HepG2 (cell line): ENCODE measurements around the gene TBCEL. TPM values are rescaled to one million over a fixed set of nuclear protein-coding genes. Genes with fewer than 3 reads are reported as not detected.

ENCODE experiments used
- ATAC-seq: fragments of 200-7000 bp; cut with Tn5 transposase; 3 replicates; pipeline ENCODE4 v1.9.1; 2020; ENCODE audit warnings: mild to moderate bottlenecking, moderate library complexity
- BruUV-seq: library from RNA; stranded (reverse); fragments of 400-500 nt; replicated peaks from 2 replicates; lab custom pipeline; 2021; lab: Mats Ljungman, UMichigan
- CTCF ChIA-PET: fragments of 300-600 bp; formaldehyde crosslinking; extraction: SDS; loops from one replicate; lab custom pipeline; 2021; ENCODE audit warnings: low total read pairs, inconsistent platforms, low intra/inter-chr PET ratio; lab: Yijun Ruan, JAX
- POLR2A ChIA-PET: fragments of 350-600 bp; sonication (Branson Sonifier 250); formaldehyde crosslinking; loops from one replicate; lab custom pipeline; 2020; ENCODE audit warnings: antibody characterized with exemption, inconsistent platforms; lab: Yijun Ruan, JAX
- DNase-seq: peaks from one replicate; pipeline ENCODE4 v3.0.0-alpha.2; 2015; ENCODE audit warnings: low spot score
- FAIRE-seq: peaks from 3 replicates; lab custom pipeline; 2011; peaks lifted over from hg19 to GRCh38; lab: Jason Lieb, UNC
- H2AFZ ChIP-seq: one replicate; pipeline ENCODE4 v1.6.1; 2011; ENCODE audit warnings: low read length, inconsistent platforms
- H3K27ac ChIP-seq: fragments of 300-600 bp; 3 replicates; pipeline ENCODE4 v1.8.0; 2011; ENCODE audit warnings: mixed run types, mild to moderate bottlenecking, mixed read lengths, low read length, inconsistent platforms; ENCODE audit not compliant: insufficient read depth; ENCODE audit errors: extremely low read length
- H3K27me3 ChIP-seq, 2 experiments: fragments of 200-600 bp in 1 of 2; 2 replicates in 1 of 2; 3 replicates in 1 of 2; pipeline versions ENCODE4 v1.6.0 to v1.8.0; 2011; ENCODE audit warnings: low read length in 2 of 2, mild to moderate bottlenecking in 2 of 2, moderate library complexity in 2 of 2, inconsistent platforms in 1 of 2; ENCODE audit not compliant: insufficient read depth in 2 of 2, control insufficient read depth in 1 of 2
- H3K36me3 ChIP-seq, 2 experiments: fragments of 200-600 bp in 1 of 2; replicated peaks in 1 of 2; 2 replicates in 1 of 2; 3 replicates in 1 of 2; pipeline versions ENCODE4 v1.5.1 to v1.8.0; 2011; ENCODE audit warnings: low read length in 2 of 2, inconsistent platforms in 1 of 2; ENCODE audit not compliant: insufficient read depth in 2 of 2, control insufficient read depth in 1 of 2
- H3K4me1 ChIP-seq: 2 replicates; pipeline ENCODE4 v1.5.1; 2012; ENCODE audit warnings: low read length, inconsistent platforms; ENCODE audit not compliant: insufficient read depth
- H3K4me2 ChIP-seq: 2 replicates; pipeline ENCODE4 v1.6.0; 2011; ENCODE audit warnings: low read depth, low read length, inconsistent platforms
- H3K4me3 ChIP-seq, 3 experiments: fragments of 200-600 bp in 1 of 3; sonication (generic), shearing (Covaris generic) in 1 of 3; replicated peaks in 1 of 3; 2 replicates each; pipeline ENCODE4 v1.5.1; 2011 to 2016; ENCODE audit warnings: low read length in 3 of 3, inconsistent platforms in 2 of 3, low read depth in 2 of 3, mild to moderate bottlenecking in 2 of 3, control low read depth in 1 of 3, mixed read lengths in 1 of 3; ENCODE audit not compliant: insufficient read depth in 1 of 3
- H3K79me2 ChIP-seq: one replicate; pipeline ENCODE4 v1.6.1; 2011; ENCODE audit warnings: low read length, inconsistent platforms; ENCODE audit not compliant: insufficient read depth
- H3K9ac ChIP-seq: 2 replicates; pipeline ENCODE4 v1.6.0; 2011; ENCODE audit warnings: mild to moderate bottlenecking, low read depth, low read length, inconsistent platforms; ENCODE audit not compliant: insufficient read depth
- H3K9me3 ChIP-seq: 2 replicates; pipeline ENCODE4 v1.5.1; 2012; ENCODE audit warnings: mild to moderate bottlenecking, low read length
- H4K20me1 ChIP-seq: 2 replicates; pipeline ENCODE4 v1.6.0; 2011; ENCODE audit warnings: inconsistent platforms, mild to moderate bottlenecking, low read length, moderate library complexity; ENCODE audit not compliant: insufficient read depth
- CCAR2 ChIP-seq: fragments of 200-400 bp; formaldehyde crosslinking; optimal IDR thresholded peaks from 2 replicates; pipeline ENCODE3; 2018; ENCODE audit warnings: low read depth, mild to moderate bottlenecking, low read length, moderate library complexity
- CCDC6 ChIP-seq: sonication (generic); formaldehyde crosslinking; IDR thresholded peaks from 2 replicates; pipeline ENCODE4 v1.8.1; 2022; ENCODE audit warnings: mild to moderate bottlenecking, missing genetic modification reagents, moderate library complexity
- CEBPB ChIP-seq: IDR thresholded peaks from 2 replicates; pipeline ENCODE4 v1.6.1; 2011; ENCODE audit warnings: low read depth, low read length, improper control_type of control experiment, borderline replicate concordance
- FOXA1 ChIP-seq, 2 experiments: fragments of 450-650 bp in 1 of 2; sonication (generic) in 1 of 2; formaldehyde crosslinking in 1 of 2; IDR thresholded peaks; 2 replicates each; pipeline versions ENCODE4 v1.4.0 to v1.6.1; 2016 to 2020; ENCODE audit warnings: missing genetic modification reagents in 1 of 2
- JUN ChIP-seq: sonication (generic); formaldehyde crosslinking; IDR thresholded peaks from 2 replicates; pipeline ENCODE4 v1.4.0; 2020; ENCODE audit warnings: mild to moderate bottlenecking, missing genetic modification reagents
- KAT7 ChIP-seq: IDR thresholded peaks from 2 replicates; pipeline ENCODE4 v1.6.1; 2018; ENCODE audit warnings: borderline replicate concordance, missing compliant biosample characterization
- MTF1 ChIP-seq: sonication (generic); formaldehyde crosslinking; IDR thresholded peaks from 2 replicates; pipeline ENCODE4 v1.5.0; 2020; ENCODE audit warnings: missing genetic modification reagents
- PPARG ChIP-seq: conservative IDR thresholded peaks from 2 replicates; pipeline ENCODE4 v1.6.1; 2016; ENCODE audit warnings: missing biosample characterization, missing genetic modification reagents
- RBFOX2 ChIP-seq: fragments of 200-400 bp; formaldehyde crosslinking; IDR thresholded peaks from 2 replicates; pipeline ENCODE4 v1.6.1; 2017; ENCODE audit warnings: low read depth, mild to moderate bottlenecking, low read length
- SIX1 ChIP-seq: sonication (generic); formaldehyde crosslinking; IDR thresholded peaks from 2 replicates; pipeline ENCODE4 v1.4.0; 2020; ENCODE audit warnings: missing genetic modification reagents, borderline replicate concordance
- ZNF318 ChIP-seq: sonication (generic); formaldehyde crosslinking; IDR thresholded peaks from 2 replicates; pipeline ENCODE4 v1.4.0; 2020; ENCODE audit warnings: mild to moderate bottlenecking, missing genetic modification reagents
- ZNF580 ChIP-seq: IDR thresholded peaks from 2 replicates; pipeline ENCODE4 v1.6.1; 2016; ENCODE audit warnings: low read depth, borderline replicate concordance
- ZNF660 ChIP-seq: sonication (generic); formaldehyde crosslinking; IDR thresholded peaks from 2 replicates; pipeline ENCODE4 v1.5.1; 2020; ENCODE audit warnings: mild to moderate bottlenecking, low read depth, missing genetic modification reagents, borderline replicate concordance
- WGBS: methylation state at CpG from one replicate; pipeline ENCODE4 v1.1.6; 2017; ENCODE audit warnings: low lambda C conversion rate; 5-methylcytosine and 5-hydroxymethylcytosine counted together
- in situ Hi-C: cut with HindIII; loops from 2 replicates; pipeline ENCODE4 v1.10.0; 2017; ENCODE audit warnings: low pct_unique_long_range_greater_than_20kb; ENCODE audit not compliant: extremely low pct_ligation_motif_present
- intact Hi-C: fragments of 100-400 bp; cut with micrococcal nuclease; formaldehyde crosslinking; loops from one replicate; pipeline ENCODE4 v1.10.0; 2022; ENCODE audit not compliant: unreplicated experiment
- polyA plus RNA-seq, 8 experiments: library from polyadenylated mRNA; depleted of rRNA in 3 of 8; stranded (reverse) in 7 of 8; unstranded in 1 of 8; fragments of >200 nt; fragmentation: Illumina TruSeq in 4 of 8; extraction: Trizol in 4 of 8; gene quantifications; 2 replicates each; pipeline versions ENCODE4 v1.2.1 to v1.2.3, GENCODE V29; 2011 to 2016; ENCODE audit warnings: low read depth in 4 of 8, missing spikeins in 1 of 8, mixed read lengths in 1 of 8; ENCODE audit not compliant: insufficient read depth in 1 of 8
- total RNA-seq, 5 experiments: library from RNA; depleted of rRNA; stranded (reverse); fragments of >200 nt; fragmentation: Illumina TruSeq; extraction: Trizol; gene quantifications; 2 replicates each; pipeline ENCODE4 v1.2.3, GENCODE V29; 2016; ENCODE audit warnings: low read depth in 1 of 5

TBCEL gene
- total and polyA plus RNA-seq, 2 of the 13 experiments (the other 11 are each of a cell fraction or from before 2014, with no cell fraction given) = 6.1 to 12.5 TPM

- 25% methylated on average over 1 of the region's 1 CpG for WGBS
- peak; percentile 49; the same call in 1 of the 3 replicates for ATAC-seq
- peaks cover 1 to 9% of the 10 kb centered on the region in 2 experiments; a peak in 3 of 5 replicates for H3K27me3 ChIP-seq
- in situ Hi-C loops (no loop called here), intact Hi-C loops (loop anchor here (10.0 kb wide), 1 partner anchor 75 kb away; no protein-coding TSS in a partner anchor)
- no peak overlapping the region for H3K4me3 ChIP-seq
- H3K4me2 ChIP-seq = no peak overlapping the region
- no peaks in the 10 kb centered on the region for H3K36me3 ChIP-seq
- no peak overlapping the region for H3K27ac ChIP-seq
- CTCF ChIA-PET = no interaction called here
- H4K20me1 ChIP-seq = no peaks in the 10 kb centered on the region
- H3K9ac ChIP-seq = no peak overlapping the region
- BruUV-seq = no TSS peak
- H3K4me1 ChIP-seq = no peaks in the 10 kb centered on the region
- DNase-seq = no peak
- H2AFZ ChIP-seq = no peak overlapping the region
- peaks cover 16% of the 10 kb centered on the region for H3K9me3 ChIP-seq
- POLR2A ChIA-PET = no interaction called here
- no peak for FAIRE-seq
- TF ChIP-seq PPARG (CRISPR knock-in tag) (no peak), CCAR2 (no peak), SIX1 (CRISPR knock-in tag) (no peak), KAT7 (no peak), ZNF318 (CRISPR knock-in tag) (no peak), CCDC6 (CRISPR knock-in tag) (no peak), FOXA1 (IDR thresholded peaks at IDR 0.05) (no peak), FOXA1 (CRISPR knock-in tag; IDR thresholded peaks at IDR 0.05) (0 out of 2 replicates have a peak, but pooled peaks have one; percentile 26), ZNF660 (CRISPR knock-in tag) (no peak), MTF1 (CRISPR knock-in tag) (no peak), JUN (CRISPR knock-in tag) (no peak), ZNF580 (CRISPR knock-in tag) (no peak), CEBPB (peak; percentile 7; the same call in 1 of the 2 replicates), RBFOX2 (no peak)
- no peaks in the 10 kb centered on the region for H3K79me2 ChIP-seq
Observed at GRCh38 chr11:121119440-121119839, 95.5 kb downstream of the TBCEL start.
